SH-SY5Y (cell line): ENCODE data around the gene CLDN4.

Source experiments
- GATA2 ChIP-seq: IDR thresholded peaks from 2 replicates; pipeline ENCODE4 v1.6.1; 2011; ENCODE audit warnings: mild to moderate bottlenecking, low read depth, low read length
- GATA3 ChIP-seq: IDR thresholded peaks from 2 replicates; pipeline ENCODE4 v1.6.1; 2011; ENCODE audit warnings: low read depth, mild to moderate bottlenecking, low read length, moderate library complexity

DNA sequence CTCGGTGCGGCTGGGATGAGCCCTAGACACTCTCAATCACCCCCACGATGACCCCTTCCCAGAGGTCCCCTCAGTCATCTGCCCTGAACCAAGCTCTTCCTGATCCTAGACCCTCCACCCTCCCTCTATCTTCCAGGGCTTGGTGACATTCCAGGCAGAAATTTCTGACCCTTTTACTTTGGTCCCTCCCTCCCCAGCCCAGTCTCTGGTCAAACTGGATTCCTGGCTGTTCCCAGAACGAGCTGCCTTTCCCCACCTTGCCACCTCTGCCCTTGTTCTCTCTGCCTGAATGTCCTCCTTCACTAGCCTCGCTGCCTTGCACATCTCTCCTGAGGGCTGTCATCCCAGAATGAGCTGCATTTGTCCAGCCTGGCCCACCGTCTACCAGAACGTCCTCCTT lies 1.3 kb upstream of the CLDN4 start:
- TF ChIP-seq GATA3 (no peak), GATA2 (no peak)
